ENCODE data around the gene TTLL12.
A peak's percentile ranks its signal among the peaks of the same experiment; 100 is the strongest.
"Not testable (repeated sequence)": the region's sequence is repeated elsewhere in the genome, so short reads cannot be mapped to it uniquely, and the experiment has no call there.

TTLL12 gene

GRCh38 chr22:43152003-43152356, 35.0 kb downstream of the TTLL12 start:
- no peak for DNase-seq

- DNase-seq = no peak
Measured at GRCh38 chr22:43151251-43152002, 35.5 kb downstream of the TTLL12 start, which contains the start of gene TSPO. TSS of gene TSPO (plus strand) at chr22:43151559. CDS start at chr22:43159239, 7,680 bp downstream.

- no peak for DNase-seq
Measured at GRCh38 chr22:43150731-43151206, 36.2 kb downstream of the TTLL12 start.

GRCh38 chr22:43148581-43148980, 38.4 kb downstream of the TTLL12 start:
- DNase-seq = no peak

GRCh38 chr22:43147821-43148220, 39.1 kb downstream of the TTLL12 start:
- DNase-seq = no peak

- not testable (repeated sequence) for DNase-seq
Measured at GRCh38 chr22:43146332-43146731, 40.6 kb downstream of the TTLL12 start.

- not testable (repeated sequence) for DNase-seq
Measured at GRCh38 chr22:43145371-43145770, 41.6 kb downstream of the TTLL12 start.

GRCh38 chr22:43144949-43145348, 42.0 kb downstream of the TTLL12 start:
- no peak for DNase-seq

GRCh38 chr22:43142880-43143562, 43.9 kb downstream of the TTLL12 start, which contains the start of gene MCAT:
TSS of gene MCAT (minus strand) at chr22:43143398. CDS start at chr22:43143348, 50 bp downstream.
- DNase-seq = peak in 1 of 2 experiments; percentile 45

GRCh38 chr22:43136801-43137200, 50.1 kb downstream of the TTLL12 start:
- no peak for DNase-seq

GRCh38 chr22:43136255-43136654, 50.7 kb downstream of the TTLL12 start:
- no peak for DNase-seq

- no peak for DNase-seq
Measured at GRCh38 chr22:43135565-43135964, 51.4 kb downstream of the TTLL12 start.

- DNase-seq = no peak
Measured at GRCh38 chr22:43134553-43134952, 52.4 kb downstream of the TTLL12 start.

GRCh38 chr22:43133401-43133800, 53.5 kb downstream of the TTLL12 start:
- no peak for DNase-seq

- no peak for DNase-seq
Measured at GRCh38 chr22:43131773-43132501, 55.0 kb downstream of the TTLL12 start.

GRCh38 chr22:43129426-43130425, 57.2 kb downstream of the TTLL12 start:
- no peak for DNase-seq

- DNase-seq = peak; percentile 27 to 61
Measured at GRCh38 chr22:43128928-43129424, 58.0 kb downstream of the TTLL12 start.

- DNase-seq = no peak
Measured at GRCh38 chr22:43128116-43128515, 58.8 kb downstream of the TTLL12 start.

GRCh38 chr22:43127166-43127908, 59.6 kb downstream of the TTLL12 start:
- no peak for DNase-seq

- DNase-seq = no peak
Measured at GRCh38 chr22:43126501-43127165, 60.3 kb downstream of the TTLL12 start.

All from NCI-H187 (cell line).